ENCODE results near the gene SHROOM3. TPM values are rescaled to one million over a fixed set of nuclear protein-coding genes. Genes with fewer than 3 reads are reported as not detected.
A peak's percentile ranks its signal among the peaks of the same experiment; 100 is the strongest.
"Not testable (repeated sequence)": the region's sequence is repeated elsewhere in the genome, so short reads cannot be mapped to it uniquely, and the experiment has no call there.

The SHROOM3 gene
- total and polyA plus RNA-seq, 4 donors, result 14.4 to 75.1 (median 47.3) TPM

GRCh38 chr4:76606645-76607265, 171.7 kb downstream of the SHROOM3 start:
- H3K9ac ChIP-seq (ENCODE audit: insufficient read depth in 1 of 2, low read length in 2 of 2), result no peak overlapping the region
- peak overlapping the region in 1 of 2 donors; percentile 33 for H3K27ac ChIP-seq (ENCODE audit: low read depth in 1 of 2, low read length in 1 of 2)
- DNase-seq (peak; percentile 66 to 85 (median 77)), ATAC-seq (ENCODE audit: insufficient read depth, low FRiP score) (no peak)
- no peaks in the 10 kb centered on the region for H3K9me3 ChIP-seq (ENCODE audit: control insufficient read depth in 4 of 4, insufficient read depth in 3 of 4, low read length in 3 of 4)
- TF ChIP-seq CTCF (IDR thresholded peaks at IDR 0.05; ENCODE audit: control extremely low read depth, extremely low read depth), result no peak
- no peaks in the 10 kb centered on the region for H3K36me3 ChIP-seq (ENCODE audit: control insufficient read depth in 4 of 4, insufficient read depth in 4 of 4, low read length in 4 of 4)
- no peaks in the 10 kb centered on the region for H3K27me3 ChIP-seq (ENCODE audit: control insufficient read depth in 3 of 3, insufficient read depth in 3 of 3, low read length in 2 of 3)
- peaks cover 0 to 18% (median 10%) of the 10 kb centered on the region in 5 donors for H3K4me1 ChIP-seq (ENCODE audit: control insufficient read depth in 5 of 5, insufficient read depth in 5 of 5, low read length in 5 of 5)
- 88 to 90% methylated on average over 1 of the region's 1 CpG for WGBS, 2 donors
- H3K4me3 ChIP-seq, result no peak overlapping the region

GRCh38 chr4:76607266-76607799, 172.3 kb downstream of the SHROOM3 start:
- H3K9ac ChIP-seq (ENCODE audit: insufficient read depth in 1 of 2, low read length in 2 of 2), result no peak overlapping the region
- no peaks in the 10 kb centered on the region for H3K9me3 ChIP-seq (ENCODE audit: control insufficient read depth in 4 of 4, insufficient read depth in 3 of 4, low read length in 3 of 4)
- no peak for ATAC-seq (ENCODE audit: insufficient read depth, low FRiP score)
- DNase-seq, result no peak
- H3K4me1 ChIP-seq (ENCODE audit: control insufficient read depth in 5 of 5, insufficient read depth in 5 of 5, low read length in 5 of 5), result peaks cover 0 to 20% (median 13%) of the 10 kb centered on the region in 5 donors
- peak overlapping the region in 1 of 2 donors; percentile 33 for H3K27ac ChIP-seq (ENCODE audit: low read depth in 1 of 2, low read length in 1 of 2)
- no peak overlapping the region for H3K4me3 ChIP-seq
- H3K36me3 ChIP-seq (ENCODE audit: control insufficient read depth in 4 of 4, insufficient read depth in 4 of 4, low read length in 4 of 4), result no peaks in the 10 kb centered on the region
- no peak for TF ChIP-seq CTCF (IDR thresholded peaks at IDR 0.05; ENCODE audit: control extremely low read depth, extremely low read depth)
- 50 to 51% methylated on average over 3 of the region's 3 CpGs for WGBS, 2 donors
- H3K27me3 ChIP-seq (ENCODE audit: control insufficient read depth in 3 of 3, insufficient read depth in 3 of 3, low read length in 2 of 3), result no peaks in the 10 kb centered on the region

- H3K4me1 ChIP-seq (ENCODE audit: control insufficient read depth in 5 of 5, insufficient read depth in 5 of 5, low read length in 5 of 5), result peaks cover 0 to 20% (median 13%) of the 10 kb centered on the region in 5 donors
- no peak overlapping the region for H3K4me3 ChIP-seq
- H3K27me3 ChIP-seq (ENCODE audit: control insufficient read depth in 3 of 3, insufficient read depth in 3 of 3, low read length in 2 of 3), result no peaks in the 10 kb centered on the region
- H3K36me3 ChIP-seq (ENCODE audit: control insufficient read depth in 4 of 4, insufficient read depth in 4 of 4, low read length in 4 of 4), result no peaks in the 10 kb centered on the region
- H3K9ac ChIP-seq (ENCODE audit: insufficient read depth in 1 of 2, low read length in 2 of 2), result no peak overlapping the region
- no peaks in the 10 kb centered on the region for H3K9me3 ChIP-seq (ENCODE audit: control insufficient read depth in 4 of 4, insufficient read depth in 3 of 4, low read length in 3 of 4)
- no peak for ATAC-seq (ENCODE audit: insufficient read depth, low FRiP score)
- WGBS, 2 donors, result 94 to 95% methylated on average over 1 of the region's 1 CpG
- no peak overlapping the region for H3K27ac ChIP-seq (ENCODE audit: low read depth in 1 of 2, low read length in 1 of 2)
- no peak for TF ChIP-seq CTCF (IDR thresholded peaks at IDR 0.05; ENCODE audit: control extremely low read depth, extremely low read depth)
- no peak for DNase-seq
These were observed 172.8 kb downstream of the SHROOM3 start for GRCh38 chr4:76607846-76608245.

GRCh38 chr4:76608549-76608948, 173.5 kb downstream of the SHROOM3 start:
- H3K9me3 ChIP-seq (ENCODE audit: control insufficient read depth in 4 of 4, insufficient read depth in 3 of 4, low read length in 3 of 4); ATAC-seq (ENCODE audit: insufficient read depth, low FRiP score); H3K36me3 ChIP-seq (ENCODE audit: control insufficient read depth in 4 of 4, insufficient read depth in 4 of 4, low read length in 4 of 4); H3K9ac ChIP-seq (ENCODE audit: insufficient read depth in 1 of 2, low read length in 2 of 2); H3K4me3 ChIP-seq; H3K27me3 ChIP-seq (ENCODE audit: control insufficient read depth in 3 of 3, insufficient read depth in 3 of 3, low read length in 2 of 3); DNase-seq; H3K27ac ChIP-seq (ENCODE audit: low read depth in 1 of 2, low read length in 1 of 2): not testable (repeated sequence)
- H3K4me1 ChIP-seq (ENCODE audit: control insufficient read depth in 5 of 5, insufficient read depth in 5 of 5, low read length in 5 of 5), result peaks cover 0 to 20% (median 13%) of the 10 kb centered on the region in 5 donors
